Tibial nerve (tissue), 4 donors: ENCODE measurements around the gene NUP188. TPM values are rescaled to one million over a fixed set of nuclear protein-coding genes. Genes with fewer than 3 reads are reported as not detected.

Source experiments
- DNase-seq, 2 donors: peaks; one replicate each; pipeline ENCODE4 v3.0.0-alpha.2; 2019; ENCODE audit warnings: low spot score in 2 of 2
- H3K27ac ChIP-seq, 4 donors: fragments of 200-600 bp; sonication (generic) in 3 of 4; one replicate each; pipeline ENCODE4 v1.5.1; 2017 to 2019; ENCODE audit warnings: mild to moderate bottlenecking in 1 of 4
- H3K27me3 ChIP-seq, 2 donors: fragments of 200-600 bp; sonication (generic) in 1 of 2; one replicate each; pipeline versions ENCODE4 v1.5.1 to v1.6.0; 2017 to 2019
- H3K36me3 ChIP-seq, 3 donors: fragments of 200-600 bp; sonication (generic); one replicate each; pipeline ENCODE4 v1.5.1; 2018 to 2019
- H3K4me1 ChIP-seq, 4 donors: fragments of 200-600 bp; sonication (generic) in 3 of 4; one replicate each; pipeline ENCODE4 v1.5.1; 2017 to 2019
- H3K4me3 ChIP-seq, 4 donors: fragments of 200-600 bp; sonication (generic) in 3 of 4; one replicate each; pipeline ENCODE4 v1.5.1; 2017 to 2019; ENCODE audit warnings: mild to moderate bottlenecking in 1 of 4, moderate library complexity in 1 of 4
- H3K9me3 ChIP-seq, 4 donors: fragments of 200-600 bp; sonication (generic) in 3 of 4; one replicate each; pipeline ENCODE4 v1.5.1; 2017 to 2019
- CTCF ChIP-seq, 5 experiments: fragments of 200-600 bp in 3 of 5; fragments of 450-650 bp in 2 of 5; sonication (generic) in 3 of 5; IDR thresholded peaks; one replicate each; pipeline ENCODE4 v1.5.1; 2016 to 2019; ENCODE audit warnings: antibody characterized with exemption in 5 of 5, mild to moderate bottlenecking in 3 of 5, moderate library complexity in 2 of 5
- EP300 ChIP-seq, 2 donors: sonication (generic); formaldehyde crosslinking; IDR thresholded peaks; one replicate each; pipeline ENCODE4 v1.6.1; 2017; ENCODE audit warnings: antibody characterized with exemption in 2 of 2, mild to moderate bottlenecking in 1 of 2
- POLR2A ChIP-seq, 2 donors: fragments of 450-650 bp; IDR thresholded peaks; one replicate each; pipeline ENCODE4 v1.6.1; 2017; ENCODE audit warnings: antibody characterized with exemption in 2 of 2, mild to moderate bottlenecking in 2 of 2, moderate library complexity in 2 of 2
- whole genome bisulfite sequencing, 2 donors: methylation state at CpG; one replicate each; pipeline ENCODE4 v1.1.5; 2018; 5-methylcytosine and 5-hydroxymethylcytosine counted together
- total RNA-seq, 4 donors: library from RNA; depleted of rRNA; stranded (reverse); fragments of >200 nt; gene quantifications; one replicate each; pipeline ENCODE4 v1.1.0, GENCODE V29; 2016

NUP188 gene
- total RNA-seq, 4 donors from 2014 or later, result 22.9 to 76.5 (median 43.5) TPM

GRCh38 chr9:129040113-129040643 is 92.7 kb downstream of the NUP188 start:
- DNase-seq, result no peak
- WGBS, 2 donors, result 92 to 93% methylated on average over 12 of the region's 12 CpGs
- Histone ChIP-seq H3K27me3 (no peaks in the 10 kb centered on the region), H3K9me3 (no peaks in the 10 kb centered on the region), H3K36me3 (peaks cover 0 to 50% (median 11%) of the 10 kb centered on the region in 3 donors), H3K4me3 (no peak overlapping the region), H3K27ac (no peak overlapping the region), H3K4me1 (peaks cover 0 to 34% (median 14%) of the 10 kb centered on the region in 4 donors)
- TF ChIP-seq POLR2A (IDR thresholded peaks at IDR 0.05), result no peak
- no peak for TF ChIP-seq CTCF (IDR thresholded peaks at IDR 0.05)
- TF ChIP-seq EP300 (IDR thresholded peaks at IDR 0.05), result no peak

- H3K4me3 ChIP-seq, result no peak overlapping the region
- H3K36me3 ChIP-seq, result peaks cover 0 to 69% (median 11%) of the 10 kb centered on the region in 3 donors
- H3K9me3 ChIP-seq, result no peaks in the 10 kb centered on the region
- no peak overlapping the region for H3K27ac ChIP-seq
- H3K27me3 ChIP-seq, result no peaks in the 10 kb centered on the region
- 85% methylated on average over 9 to 14 of the region's 16 CpGs for WGBS, 2 donors
- DNase-seq, result no peak
- TF ChIP-seq EP300 (IDR thresholded peaks at IDR 0.05), result no peak
- no peak for TF ChIP-seq POLR2A (IDR thresholded peaks at IDR 0.05)
- TF ChIP-seq CTCF (IDR thresholded peaks at IDR 0.05), result no peak
- H3K4me1 ChIP-seq, result peaks cover 0 to 26% (median 14%) of the 10 kb centered on the region in 4 donors
These were observed 94.5 kb downstream of the NUP188 start for GRCh38 chr9:129042016-129042415.

GRCh38 chr9:129052592-129052991 is 105.1 kb downstream of the NUP188 start:
- no peaks in the 10 kb centered on the region for H3K4me1 ChIP-seq
- H3K9me3 ChIP-seq, result no peaks in the 10 kb centered on the region
- DNase-seq, result no peak
- TF ChIP-seq CTCF (IDR thresholded peaks at IDR 0.05), result no peak
- TF ChIP-seq EP300 (IDR thresholded peaks at IDR 0.05), result no peak
- no peak for TF ChIP-seq POLR2A (IDR thresholded peaks at IDR 0.05)
- H3K27ac ChIP-seq, result peak overlapping the region in 1 of 4 donors; percentile 19
- WGBS, 2 donors, result 78 to 88% methylated on average over 8 of the region's 8 CpGs
- H3K4me3 ChIP-seq, result no peak overlapping the region
- no peaks in the 10 kb centered on the region for H3K27me3 ChIP-seq
- H3K36me3 ChIP-seq, result peaks cover 0 to 89% (median 6%) of the 10 kb centered on the region in 3 donors

GRCh38 chr9:129053020-129053419 is 105.5 kb downstream of the NUP188 start:
- Histone ChIP-seq H3K4me3 (no peak overlapping the region), H3K9me3 (no peaks in the 10 kb centered on the region), H3K4me1 (no peaks in the 10 kb centered on the region), H3K27me3 (no peaks in the 10 kb centered on the region), H3K27ac (peak overlapping the region in 1 of 4 donors; percentile 19), H3K36me3 (peaks cover 0 to 87% (median 6%) of the 10 kb centered on the region in 3 donors)
- DNase-seq, result no peak
- 89 to 93% methylated on average over 6 of the region's 6 CpGs for WGBS, 2 donors
- no peak for TF ChIP-seq CTCF (IDR thresholded peaks at IDR 0.05)
- no peak for TF ChIP-seq POLR2A (IDR thresholded peaks at IDR 0.05)
- TF ChIP-seq EP300 (IDR thresholded peaks at IDR 0.05), result no peak

GRCh38 chr9:129054163-129054851 is 106.8 kb downstream of the NUP188 start:
- DNase-seq, result no peak
- TF ChIP-seq POLR2A (IDR thresholded peaks at IDR 0.05), result no peak
- no peak for TF ChIP-seq EP300 (IDR thresholded peaks at IDR 0.05)
- no peak for TF ChIP-seq CTCF (IDR thresholded peaks at IDR 0.05)
- H3K36me3 ChIP-seq, result peaks cover 0 to 82% (median 6%) of the 10 kb centered on the region in 3 donors
- H3K4me1 ChIP-seq, result no peaks in the 10 kb centered on the region
- no peak overlapping the region for H3K27ac ChIP-seq
- no peaks in the 10 kb centered on the region for H3K27me3 ChIP-seq
- H3K4me3 ChIP-seq, result no peak overlapping the region
- WGBS, 2 donors, result 55 to 59% methylated on average over 5 of the region's 5 CpGs
- no peaks in the 10 kb centered on the region for H3K9me3 ChIP-seq
